Astrocyte of the cerebellum (primary cell): ENCODE results near the gene VKORC1.

ENCODE experiments used
- DNase-seq: peaks from one replicate; pipeline ENCODE4 v3.0.0-alpha.2; 2011; ENCODE audit warnings: low read depth
- H3K4me3 ChIP-seq: 2 replicates; pipeline ENCODE4 v1.5.1; 2011; ENCODE audit warnings: mild to moderate bottlenecking, low read depth, low read length, moderate library complexity
- in situ Hi-C: cut with HindIII; loops from 2 replicates; pipeline ENCODE4 v1.10.0; 2017; ENCODE audit warnings: low sequenced_read_pairs
- TF ChIP-seq, protein P1 (sequence below): IDR thresholded peaks from 2 replicates; pipeline ENCODE4 v1.5.1; 2012; ENCODE audit warnings: low read length, low read depth, moderate library complexity, mild to moderate bottlenecking; ENCODE audit errors: missing control alignments

VKORC1 gene

DNA sequence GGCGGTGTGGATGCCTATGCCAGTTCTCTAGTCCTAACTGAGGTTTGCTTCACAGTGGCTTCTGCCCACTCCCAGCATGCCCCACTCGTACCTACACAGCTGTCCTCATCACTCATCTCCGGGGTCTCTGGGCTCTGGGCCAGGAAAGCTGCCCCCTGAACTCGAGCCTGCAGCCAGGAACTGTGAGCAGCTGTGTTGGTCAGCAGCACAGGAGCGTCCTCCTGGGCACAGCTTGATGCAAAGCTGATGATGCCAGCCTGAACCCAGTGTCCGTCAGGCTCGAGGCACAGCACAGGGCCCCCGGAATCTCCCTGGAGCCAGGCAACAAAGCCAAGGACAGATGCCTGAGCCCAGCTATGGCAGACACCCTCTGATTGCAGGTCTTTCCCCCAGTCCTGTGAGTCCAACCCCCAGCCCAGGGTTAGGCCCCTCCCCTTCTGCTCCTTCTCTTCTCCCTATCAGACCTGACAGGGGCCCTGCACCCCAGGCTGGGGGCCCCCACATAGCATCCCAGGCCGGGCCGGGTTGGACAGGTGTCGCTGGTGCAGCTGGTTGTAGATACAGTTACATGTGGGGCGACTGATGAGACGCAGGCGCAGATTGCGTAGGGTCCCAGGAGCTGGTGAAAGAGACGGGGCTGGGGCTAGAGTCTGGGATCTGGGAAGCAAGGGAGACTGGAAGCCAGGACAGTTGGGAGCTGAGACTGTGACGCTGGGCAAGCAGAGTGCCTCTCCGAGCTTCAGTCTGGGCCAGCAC lies 8.5 kb downstream of the VKORC1 start:
- in situ Hi-C loops: no loop called here
- TF ChIP-seq, protein P1, sequence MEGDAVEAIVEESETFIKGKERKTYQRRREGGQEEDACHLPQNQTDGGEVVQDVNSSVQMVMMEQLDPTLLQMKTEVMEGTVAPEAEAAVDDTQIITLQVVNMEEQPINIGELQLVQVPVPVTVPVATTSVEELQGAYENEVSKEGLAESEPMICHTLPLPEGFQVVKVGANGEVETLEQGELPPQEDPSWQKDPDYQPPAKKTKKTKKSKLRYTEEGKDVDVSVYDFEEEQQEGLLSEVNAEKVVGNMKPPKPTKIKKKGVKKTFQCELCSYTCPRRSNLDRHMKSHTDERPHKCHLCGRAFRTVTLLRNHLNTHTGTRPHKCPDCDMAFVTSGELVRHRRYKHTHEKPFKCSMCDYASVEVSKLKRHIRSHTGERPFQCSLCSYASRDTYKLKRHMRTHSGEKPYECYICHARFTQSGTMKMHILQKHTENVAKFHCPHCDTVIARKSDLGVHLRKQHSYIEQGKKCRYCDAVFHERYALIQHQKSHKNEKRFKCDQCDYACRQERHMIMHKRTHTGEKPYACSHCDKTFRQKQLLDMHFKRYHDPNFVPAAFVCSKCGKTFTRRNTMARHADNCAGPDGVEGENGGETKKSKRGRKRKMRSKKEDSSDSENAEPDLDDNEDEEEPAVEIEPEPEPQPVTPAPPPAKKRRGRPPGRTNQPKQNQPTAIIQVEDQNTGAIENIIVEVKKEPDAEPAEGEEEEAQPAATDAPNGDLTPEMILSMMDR: no peak
- no peak for DNase-seq
- no peak overlapping the region for H3K4me3 ChIP-seq

DNA sequence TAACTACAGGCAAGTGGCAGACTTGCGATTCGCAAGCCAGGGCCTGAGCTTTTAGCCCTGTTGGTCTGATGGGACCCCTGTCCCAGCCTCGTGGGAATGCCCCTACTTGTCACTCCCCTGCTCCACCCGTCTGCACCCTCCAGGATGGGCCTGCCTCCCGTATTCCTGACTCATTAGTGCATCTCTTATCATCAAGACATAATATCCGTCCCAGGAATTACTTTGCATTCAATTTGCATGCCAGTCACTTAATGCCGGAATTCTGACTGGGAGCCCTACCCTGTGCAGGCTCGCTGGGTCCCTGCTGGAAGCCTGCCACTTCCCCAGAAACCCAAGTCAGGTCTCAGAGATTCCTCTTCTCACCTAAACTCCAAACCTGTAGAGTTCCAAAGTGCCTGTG lies 9.2 kb downstream of the VKORC1 start:
- no peak for DNase-seq
- no peak overlapping the region for H3K4me3 ChIP-seq
- in situ Hi-C loops: no loop called here
- TF ChIP-seq, protein P1: no peak

DNA sequence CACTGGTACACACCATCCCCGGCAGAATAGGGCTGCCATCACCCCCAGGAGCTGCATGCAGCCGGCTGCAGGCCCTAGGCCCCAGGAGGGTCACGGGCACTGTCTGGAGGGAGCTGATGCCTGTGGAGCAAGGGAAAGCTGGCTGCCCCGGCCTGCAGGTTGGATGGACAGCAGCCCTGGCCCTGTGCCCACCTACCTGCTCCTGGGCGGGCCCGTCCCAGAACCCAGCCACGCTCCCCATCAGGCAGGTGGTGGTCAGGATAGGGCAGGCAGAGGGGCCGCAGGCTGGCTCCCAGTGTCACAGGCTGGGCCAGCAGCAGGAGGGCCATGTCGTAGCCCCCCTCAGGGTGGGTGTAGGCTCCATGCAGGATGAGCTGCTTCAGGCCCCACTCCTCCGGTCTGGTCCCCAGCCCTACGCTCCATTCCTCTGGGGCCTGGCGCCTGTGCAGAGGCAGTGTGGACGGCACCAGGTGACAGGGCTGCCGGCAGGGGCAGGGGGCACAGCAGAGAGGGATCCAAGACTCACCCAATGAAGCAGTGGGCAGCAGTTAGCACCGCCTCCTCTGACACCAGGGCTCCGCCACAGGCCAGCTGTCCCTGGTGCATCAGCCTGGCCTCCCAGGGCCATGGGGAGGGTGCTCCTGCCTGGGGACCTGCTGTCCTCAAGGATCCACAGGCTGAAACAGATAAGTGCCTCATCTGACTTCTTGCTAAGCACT lies 9.9 kb downstream of the VKORC1 start:
- H3K4me3 ChIP-seq: no peak overlapping the region
- in situ Hi-C loops: no loop called here
- TF ChIP-seq, protein P1: no peak
- no peak for DNase-seq

DNA sequence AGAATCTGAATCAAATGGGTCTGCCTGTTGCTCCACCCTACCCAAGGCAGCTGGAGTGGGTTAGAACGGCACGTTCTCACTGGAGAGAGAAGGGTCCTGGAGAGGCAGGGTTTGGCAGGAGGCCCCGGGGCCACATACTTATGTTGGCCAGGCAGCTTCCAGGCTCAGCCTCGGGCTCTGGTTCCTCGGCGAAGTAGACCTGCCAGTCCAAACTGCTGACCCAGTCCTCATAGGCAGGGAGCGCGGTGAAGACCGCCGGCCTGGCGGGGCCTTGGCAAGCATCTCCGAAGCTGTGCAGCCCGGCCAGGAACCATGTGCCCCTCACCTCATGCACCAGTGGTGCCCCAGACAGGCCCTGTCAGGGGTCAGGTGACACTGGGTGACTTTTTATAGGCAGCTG lies 10.6 kb downstream of the VKORC1 start:
- in situ Hi-C loops: no loop called here
- TF ChIP-seq, protein P1: no peak
- no peak overlapping the region for H3K4me3 ChIP-seq
- DNase-seq: no peak

DNA sequence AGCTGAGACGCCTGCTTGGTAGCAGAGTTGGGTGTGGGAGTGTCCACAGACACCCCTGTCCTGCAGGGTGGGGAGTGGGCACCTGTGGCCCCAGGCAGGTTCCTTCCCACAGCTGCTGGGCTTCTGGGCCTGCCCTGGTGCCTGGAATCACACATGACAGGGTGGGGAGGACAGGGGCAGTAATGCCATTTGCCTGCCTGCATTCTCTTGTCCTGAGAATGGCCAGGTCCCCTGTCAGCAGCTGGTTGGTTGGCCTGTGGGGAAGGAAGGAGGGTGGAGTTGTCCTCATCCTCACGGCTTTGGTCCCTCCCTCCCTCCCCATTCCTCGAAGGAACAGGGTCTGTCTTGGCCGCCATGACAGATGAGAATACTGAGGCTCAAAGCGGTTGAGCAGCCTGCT lies 11.0 kb downstream of the VKORC1 start:
- no peak for DNase-seq
- H3K4me3 ChIP-seq: no peak overlapping the region
- in situ Hi-C loops: no loop called here
- TF ChIP-seq, protein P1: no peak

DNA sequence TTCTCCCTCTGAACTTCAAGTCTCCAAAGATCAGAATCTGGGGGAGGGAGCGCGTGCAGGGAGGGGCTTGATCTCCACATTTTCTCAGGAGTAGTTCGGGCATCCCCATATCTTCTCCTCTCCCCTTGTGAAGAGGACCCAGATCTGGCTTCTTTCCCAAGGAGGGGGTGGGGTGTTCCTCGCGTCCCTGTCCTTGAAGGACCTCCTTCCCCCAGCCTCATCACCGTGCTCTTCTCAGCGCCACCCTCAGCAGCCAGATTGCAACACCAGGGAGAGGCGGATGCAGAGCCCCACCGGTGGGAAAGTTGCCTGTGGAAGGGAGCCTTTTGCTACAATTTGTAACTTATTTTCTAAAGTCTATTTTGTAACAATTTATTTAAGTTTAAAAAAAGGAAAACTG lies 11.5 kb downstream of the VKORC1 start:
- H3K4me3 ChIP-seq: no peak overlapping the region
- DNase-seq: no peak
- in situ Hi-C loops: no loop called here
- TF ChIP-seq, protein P1: no peak
